IPS-11a (cell line): ENCODE measurements around the gene GREB1L.
"Not testable (repeated sequence)": the region's sequence is repeated elsewhere in the genome, so short reads cannot be mapped to it uniquely, and the experiment has no call there.

ENCODE experiments used
- H3K4me3 ChIP-seq: one replicate; pipeline ENCODE4 v1.5.1; 2013; ENCODE audit warnings: low read depth, low read length, control low read depth

Gene GREB1L

GRCh38 chr18:21303895-21304294 is 61.9 kb downstream of the GREB1L start:
- no peak overlapping the region for H3K4me3 ChIP-seq

GRCh38 chr18:21305621-21306020 is 63.6 kb downstream of the GREB1L start:
- H3K4me3 ChIP-seq: no peak overlapping the region

GRCh38 chr18:21306368-21306767 is 64.3 kb downstream of the GREB1L start:
- H3K4me3 ChIP-seq: no peak overlapping the region

- H3K4me3 ChIP-seq: no peak overlapping the region
Observed at GRCh38 chr18:21307578-21307977, 65.5 kb downstream of the GREB1L start.

- no peak overlapping the region for H3K4me3 ChIP-seq
Observed at GRCh38 chr18:21309248-21309647, 67.2 kb downstream of the GREB1L start.

GRCh38 chr18:21311980-21312379 is 69.9 kb downstream of the GREB1L start:
- not testable (repeated sequence) for H3K4me3 ChIP-seq

GRCh38 chr18:21313576-21313975 is 71.5 kb downstream of the GREB1L start:
- H3K4me3 ChIP-seq: no peak overlapping the region

GRCh38 chr18:21314724-21315123 is 72.7 kb downstream of the GREB1L start:
- no peak overlapping the region for H3K4me3 ChIP-seq

GRCh38 chr18:21315126-21315525 is 73.1 kb downstream of the GREB1L start:
- not testable (repeated sequence) for H3K4me3 ChIP-seq

- H3K4me3 ChIP-seq: no peak overlapping the region
Observed at GRCh38 chr18:21315741-21316197, 73.7 kb downstream of the GREB1L start.

GRCh38 chr18:21316296-21316695 is 74.3 kb downstream of the GREB1L start:
- H3K4me3 ChIP-seq: no peak overlapping the region

GRCh38 chr18:21321711-21322110 is 79.7 kb downstream of the GREB1L start:
- H3K4me3 ChIP-seq: no peak overlapping the region

- H3K4me3 ChIP-seq: no peak overlapping the region
Observed at GRCh38 chr18:21327101-21327500, 85.1 kb downstream of the GREB1L start.

- H3K4me3 ChIP-seq: no peak overlapping the region
Observed at GRCh38 chr18:21330122-21330701, 88.2 kb downstream of the GREB1L start.

GRCh38 chr18:21331065-21331464 is 89.0 kb downstream of the GREB1L start:
- no peak overlapping the region for H3K4me3 ChIP-seq

GRCh38 chr18:21335927-21336488 is 94.0 kb downstream of the GREB1L start:
- H3K4me3 ChIP-seq: no peak overlapping the region

- H3K4me3 ChIP-seq: no peak overlapping the region
Observed at GRCh38 chr18:21336846-21337245, 94.8 kb downstream of the GREB1L start.

- H3K4me3 ChIP-seq: no peak overlapping the region
Observed at GRCh38 chr18:21341141-21341540, 99.1 kb downstream of the GREB1L start.

GRCh38 chr18:21342372-21342771 is 100.3 kb downstream of the GREB1L start:
- no peak overlapping the region for H3K4me3 ChIP-seq

- H3K4me3 ChIP-seq: no peak overlapping the region
Observed at GRCh38 chr18:21344860-21345259, 102.8 kb downstream of the GREB1L start.

- H3K4me3 ChIP-seq: no peak overlapping the region
Observed at GRCh38 chr18:21345840-21346239, 103.8 kb downstream of the GREB1L start.

- H3K4me3 ChIP-seq: no peak overlapping the region
Observed at GRCh38 chr18:21359746-21360145, 117.7 kb downstream of the GREB1L start.

GRCh38 chr18:21361307-21361880 is 119.4 kb downstream of the GREB1L start:
- no peak overlapping the region for H3K4me3 ChIP-seq
